MCF 10A (cell line): ENCODE results near the gene FMO2. TPM values are rescaled to one million over a fixed set of nuclear protein-coding genes. Genes with fewer than 3 reads are reported as not detected.
A peak's percentile ranks its signal among the peaks of the same experiment; 100 is the strongest.

ENCODE experiments used
- BruUV-seq: library from RNA; stranded (reverse); fragments of 400-500 nt; replicated peaks from 2 replicates; lab custom pipeline; 2021; lab: Mats Ljungman, UMichigan
- CTCF ChIA-PET: fragments of 300-600 bp; sonication (Branson Sonifier 250); formaldehyde crosslinking; extraction: SDS; loops from one replicate; lab custom pipeline; 2021; ENCODE audit warnings: antibody characterized with exemption, inconsistent platforms; lab: Yijun Ruan, JAX
- POLR2A ChIA-PET: fragments of 300-600, 350-650 bp; sonication (Branson Sonifier 250); formaldehyde crosslinking; extraction: SDS; loops from one replicate; lab custom pipeline; 2020; ENCODE audit warnings: antibody characterized with exemption, inconsistent platforms; lab: Yijun Ruan, JAX
- DNase-seq: peaks from one replicate; pipeline ENCODE4 v3.0.0-alpha.2; 2018; ENCODE audit not compliant: unreplicated experiment
- H3K27ac Mint-ChIP-seq: one replicate; pipeline ENCODE4 v1.8.0; 2022; ENCODE audit warnings: mild to moderate bottlenecking, low read depth, mixed read lengths; ENCODE audit not compliant: unreplicated experiment
- H3K27me3 Mint-ChIP-seq: one replicate; pipeline ENCODE4 v1.8.0; 2022; ENCODE audit warnings: mixed read lengths; ENCODE audit not compliant: insufficient read depth, unreplicated experiment
- H3K36me3 Mint-ChIP-seq: one replicate; pipeline ENCODE4 v1.8.0; 2022; ENCODE audit warnings: mild to moderate bottlenecking, moderate library complexity, mixed read lengths; ENCODE audit not compliant: insufficient read depth, unreplicated experiment
- H3K4me1 Mint-ChIP-seq: one replicate; pipeline ENCODE4 v1.8.0; 2022; ENCODE audit warnings: mixed read lengths; ENCODE audit not compliant: insufficient read depth, unreplicated experiment
- H3K4me3 Mint-ChIP-seq: one replicate; pipeline ENCODE4 v1.8.0; 2022; ENCODE audit warnings: mild to moderate bottlenecking, moderate library complexity, mixed read lengths; ENCODE audit not compliant: unreplicated experiment
- H3K9me3 Mint-ChIP-seq: one replicate; pipeline ENCODE4 v1.8.0; 2022; ENCODE audit warnings: mixed read lengths; ENCODE audit not compliant: unreplicated experiment
- CTCF ChIP-seq: fragments of 200-600 bp; IDR thresholded peaks from one replicate; pipeline ENCODE4 v1.8.0; 2022; ENCODE audit warnings: antibody characterized with exemption, mild to moderate bottlenecking; ENCODE audit not compliant: unreplicated experiment
- intact Hi-C: fragments of 100-400 bp; cut with micrococcal nuclease; formaldehyde crosslinking; loops from 2 replicates; pipeline ENCODE4 v1.14.1; 2022
- total RNA-seq: library from RNA; stranded (reverse); gene quantifications from 2 replicates; pipeline ENCODE4 v1.2.3, GENCODE V29; 2022

The FMO2 gene
- total RNA-seq, 1 experiment from 2014 or later = not detected

GRCh38 chr1:171248841-171249240, 63.7 kb downstream of the FMO2 start:
- H3K4me3 Mint-ChIP-seq = no peak overlapping the region
- peaks cover 5% of the 10 kb centered on the region for H3K27me3 Mint-ChIP-seq
- TF ChIP-seq CTCF = no peak
- no TSS peak for BruUV-seq
- ChIA-PET CTCF (interaction anchor here (0.6 to 24.0 kb wide), 9 partner anchors 9 to 279 kb away, joined by 3 to 651 read pairs (median 4); partner anchors contain the start of gene FMO4), POLR2A (interaction anchor here (0.7 kb wide), 1 partner anchor 9 kb away, joined by 3 read pairs; no protein-coding TSS in a partner anchor)
- DNase-seq = no peak
- no peak overlapping the region for H3K27ac Mint-ChIP-seq
- intact Hi-C loops = no loop called here
- no peaks in the 10 kb centered on the region for H3K9me3 Mint-ChIP-seq
- H3K4me1 Mint-ChIP-seq = no peaks in the 10 kb centered on the region
- no peaks in the 10 kb centered on the region for H3K36me3 Mint-ChIP-seq

- H3K27ac Mint-ChIP-seq = no peak overlapping the region
- no peak for TF ChIP-seq CTCF
- DNase-seq = no peak
- POLR2A ChIA-PET = interaction anchor here (0.6 kb wide), 1 partner anchor 36 kb away, joined by 8 read pairs; no protein-coding TSS in a partner anchor
- peaks cover 10% of the 10 kb centered on the region for H3K4me1 Mint-ChIP-seq
- no TSS peak for BruUV-seq
- H3K27me3 Mint-ChIP-seq = no peaks in the 10 kb centered on the region
- no peaks in the 10 kb centered on the region for H3K9me3 Mint-ChIP-seq
- CTCF ChIA-PET = interaction anchor here (0.5 to 24.0 kb wide), 8 partner anchors 8 to 283 kb away, joined by 3 to 651 read pairs (median 4); partner anchors contain the start of gene FMO4
- no peak overlapping the region for H3K4me3 Mint-ChIP-seq
- H3K36me3 Mint-ChIP-seq = no peaks in the 10 kb centered on the region
- intact Hi-C loops = loop anchor here (10.0 kb wide), 1 partner anchor 155 kb away; no protein-coding TSS in a partner anchor
These were observed 65.2 kb downstream of the FMO2 start for GRCh38 chr1:171250263-171250662.

DNA sequence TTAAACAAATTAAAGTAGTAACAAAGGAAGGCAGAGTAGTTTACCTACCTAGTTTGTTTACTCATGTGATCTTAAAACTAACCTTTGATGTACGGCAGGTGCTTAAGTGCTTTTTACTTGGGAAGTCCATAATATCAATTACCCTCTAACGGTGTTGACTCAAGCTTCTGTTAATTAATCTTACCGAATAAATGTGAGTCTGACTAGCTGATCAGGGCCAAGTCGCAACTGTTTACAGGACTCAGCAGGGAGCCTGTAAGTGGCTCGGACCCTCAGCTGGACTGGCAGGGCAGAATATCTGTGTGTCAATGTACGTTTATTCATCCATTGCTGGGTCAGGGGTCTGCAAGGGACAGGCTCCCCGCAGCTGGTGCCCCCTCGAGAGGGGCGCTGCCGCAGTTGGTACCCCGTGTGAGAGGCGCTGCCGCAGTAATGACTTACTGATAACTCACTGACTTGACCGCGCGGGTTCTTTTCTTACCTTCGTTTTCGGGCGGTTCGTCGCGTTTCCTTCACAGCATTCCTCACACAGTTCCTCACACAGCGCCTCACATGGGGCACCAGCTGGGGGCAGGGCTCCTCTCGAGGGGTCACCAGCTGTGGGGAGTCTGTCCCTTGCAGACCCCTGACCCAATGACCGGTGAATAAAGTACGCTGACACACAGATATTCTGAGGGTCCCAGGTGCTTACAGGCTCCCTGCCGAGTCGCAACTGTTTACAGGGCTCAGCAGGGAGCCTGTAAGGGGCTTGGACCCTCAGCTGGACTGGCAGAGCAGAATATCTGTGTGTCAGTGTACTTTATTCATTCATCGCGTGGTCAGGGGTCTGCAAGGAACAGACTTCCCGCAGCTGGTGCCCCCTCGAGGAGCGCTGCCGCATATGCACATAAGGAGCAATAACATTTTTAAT, 66.2 kb downstream of the FMO2 start:
- CTCF ChIA-PET = interaction anchor here (0.5 to 24.0 kb wide), 21 partner anchors 9 to 926 kb away, joined by 3 to 651 read pairs (median 4); partner anchors contain the start of gene FMO4
- Mint-ChIP-seq H3K9me3 (no peaks in the 10 kb centered on the region), H3K27me3 (no peaks in the 10 kb centered on the region), H3K4me1 (peaks cover 13% of the 10 kb centered on the region), H3K27ac (peak overlapping the region; percentile 64), H3K36me3 (no peaks in the 10 kb centered on the region), H3K4me3 (peak overlapping the region; percentile 82)
- no TSS peak for BruUV-seq
- POLR2A ChIA-PET = interaction anchor here (0.9 to 1.2 kb wide), 2 partner anchors 63 to 184 kb away, joined by 3 to 8 read pairs; partner anchors contain the start of gene FMO4
- TF ChIP-seq CTCF = peak; percentile 56
- intact Hi-C loops = loop anchor here (1.0 to 10.0 kb wide), 2 partner anchors 154 to 234 kb away; partner anchors contain the start of gene PRRC2C
- peak; percentile 68 for DNase-seq

DNA sequence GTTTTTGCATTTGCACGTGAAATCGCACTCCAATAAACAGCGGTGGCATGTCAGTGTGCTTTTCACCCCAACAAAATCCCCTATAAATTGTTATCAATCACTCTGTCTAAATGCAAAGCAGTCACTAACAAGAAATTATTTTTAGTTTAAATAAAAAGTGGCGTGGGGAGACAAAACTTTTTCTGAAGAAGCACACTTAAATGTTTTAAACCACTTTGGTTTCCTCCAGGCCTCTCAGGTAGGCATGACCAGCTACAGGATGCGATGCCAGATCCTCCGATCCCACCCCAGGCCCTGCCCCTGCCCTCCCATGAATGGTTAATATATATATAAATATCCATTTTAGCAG, 66.8 kb downstream of the FMO2 start:
- intact Hi-C loops = loop anchor here (1.0 to 10.0 kb wide), 2 partner anchors 153 to 233 kb away; partner anchors contain the start of gene PRRC2C
- H3K36me3 Mint-ChIP-seq = no peaks in the 10 kb centered on the region
- H3K27ac Mint-ChIP-seq = peak overlapping the region; percentile 64
- no peak for DNase-seq
- no TSS peak for BruUV-seq
- POLR2A ChIA-PET = interaction anchor here (0.9 to 1.2 kb wide), 2 partner anchors 62 to 183 kb away, joined by 3 to 8 read pairs; partner anchors contain the start of gene FMO4
- no peaks in the 10 kb centered on the region for H3K9me3 Mint-ChIP-seq
- H3K27me3 Mint-ChIP-seq = no peaks in the 10 kb centered on the region
- peaks cover 18% of the 10 kb centered on the region for H3K4me1 Mint-ChIP-seq
- peak overlapping the region; percentile 82 for H3K4me3 Mint-ChIP-seq
- no peak for TF ChIP-seq CTCF
- CTCF ChIA-PET = interaction anchor here (0.5 to 24.0 kb wide), 15 partner anchors 9 to 286 kb away, joined by 3 to 651 read pairs (median 5); partner anchors contain the start of gene FMO4
